NCI-H2196 (cell line): ENCODE measurements around the gene TRIM17.

Source experiments
- DNase-seq: peaks from one replicate; lab custom pipeline; 2025; ENCODE audit not compliant: unreplicated experiment; lab: John Stamatoyannopoulos, UW

The TRIM17 gene

GRCh38 chr1:228369608-228370438 is 46.8 kb downstream of the TRIM17 start:
- no peak for DNase-seq

GRCh38 chr1:228368801-228369607 is 47.7 kb downstream of the TRIM17 start:
- no peak for DNase-seq

- DNase-seq: no peak
Observed at GRCh38 chr1:228367798-228368791, 48.6 kb downstream of the TRIM17 start.

GRCh38 chr1:228366866-228367741 is 49.6 kb downstream of the TRIM17 start:
- DNase-seq: no peak

GRCh38 chr1:228366062-228366865 is 50.4 kb downstream of the TRIM17 start:
- DNase-seq: no peak

- DNase-seq: no peak
Observed at GRCh38 chr1:228365271-228366061, 51.2 kb downstream of the TRIM17 start.

- DNase-seq: no peak
Observed at GRCh38 chr1:228364706-228365213, 51.9 kb downstream of the TRIM17 start.

- DNase-seq: no peak
Observed at GRCh38 chr1:228364068-228364705, 52.5 kb downstream of the TRIM17 start.

- DNase-seq: no peak
Observed at GRCh38 chr1:228363686-228364067, 53.0 kb downstream of the TRIM17 start.

GRCh38 chr1:228362884-228363450 is 53.7 kb downstream of the TRIM17 start:
- DNase-seq: no peak

GRCh38 chr1:228362141-228362883 is 54.3 kb downstream of the TRIM17 start:
- no peak for DNase-seq

- DNase-seq: no peak
Observed at GRCh38 chr1:228361314-228362140, 55.1 kb downstream of the TRIM17 start.

GRCh38 chr1:228360533-228361313 is 55.9 kb downstream of the TRIM17 start:
- no peak for DNase-seq

- no peak for DNase-seq
Observed at GRCh38 chr1:228359613-228360532, 56.8 kb downstream of the TRIM17 start.
